Measurements from ENCODE around the gene TSPAN33.
A peak's percentile ranks its signal among the peaks of the same experiment; 100 is the strongest.

TSPAN33 gene

GRCh38 chr7:129136887-129137642, 7.4 kb upstream of the TSPAN33 start:
- no peak for DNase-seq

GRCh38 chr7:129143724-129144094, 798 bp upstream of the TSPAN33 start:
- DNase-seq: no peak

- no peak for DNase-seq
These were observed 544 bp downstream of the TSPAN33 start for GRCh38 chr7:129144834-129145668.

GRCh38 chr7:129146237-129146979, 1.9 kb downstream of the TSPAN33 start:
- no peak for DNase-seq

- no peak for DNase-seq
These were observed 3.2 kb downstream of the TSPAN33 start for GRCh38 chr7:129147731-129148130.

GRCh38 chr7:129149511-129149910, 5.0 kb downstream of the TSPAN33 start:
- no peak for DNase-seq

- no peak for DNase-seq
These were observed 5.9 kb downstream of the TSPAN33 start for GRCh38 chr7:129150199-129150996.

- no peak for DNase-seq
These were observed 13.1 kb downstream of the TSPAN33 start for GRCh38 chr7:129157651-129158050.

- DNase-seq: no peak
These were observed 15.0 kb downstream of the TSPAN33 start for GRCh38 chr7:129159539-129159938.

GRCh38 chr7:129160161-129160905, 15.8 kb downstream of the TSPAN33 start:
- DNase-seq: no peak

GRCh38 chr7:129161524-129162225, 17.2 kb downstream of the TSPAN33 start:
- DNase-seq: no peak

- DNase-seq: no peak
These were observed 18.2 kb downstream of the TSPAN33 start for GRCh38 chr7:129162732-129163131.

- DNase-seq: peak; percentile 71
These were observed 19.5 kb downstream of the TSPAN33 start for GRCh38 chr7:129163875-129164544.

GRCh38 chr7:129166745-129167144, 22.2 kb downstream of the TSPAN33 start:
- DNase-seq: no peak

GRCh38 chr7:129167817-129168216, 23.3 kb downstream of the TSPAN33 start:
- DNase-seq: peak; percentile 84

- DNase-seq: peak; percentile 84
These were observed 23.9 kb downstream of the TSPAN33 start for GRCh38 chr7:129168231-129169021.

GRCh38 chr7:129169171-129169671, 24.7 kb downstream of the TSPAN33 start:
- DNase-seq: peak; percentile 5

GRCh38 chr7:129169686-129170440, 25.4 kb downstream of the TSPAN33 start:
- no peak for DNase-seq
